Measurements from ENCODE around the gene NSL1.
A peak's percentile ranks its signal among the peaks of the same experiment; 100 is the strongest.

NSL1 gene

GRCh38 chr1:212816567-212817278, 25.1 kb upstream of the NSL1 start:
- Histone ChIP-seq H3K9ac (ENCODE audit: low read length) (no peak overlapping the region), H3K27ac (ENCODE audit: low read length) (no peak overlapping the region), H3K4me3 (ENCODE audit: low read length) (no peak overlapping the region), H3K27me3 (ENCODE audit: control insufficient read depth, insufficient read depth, low read length) (no peaks in the 10 kb centered on the region), H3K9me3 (ENCODE audit: control insufficient read depth, low read depth, low read length) (no peaks in the 10 kb centered on the region), H3K36me3 (ENCODE audit: control insufficient read depth, low read depth, low read length) (no peaks in the 10 kb centered on the region), H3K4me1 (ENCODE audit: control insufficient read depth, low read depth, low read length) (peaks cover 3% of the 10 kb centered on the region)

GRCh38 chr1:212814537-212815334, 23.2 kb upstream of the NSL1 start:
- no peak overlapping the region for H3K27ac ChIP-seq (ENCODE audit: low read length)
- no peaks in the 10 kb centered on the region for H3K27me3 ChIP-seq (ENCODE audit: control insufficient read depth, insufficient read depth, low read length)
- H3K9me3 ChIP-seq (ENCODE audit: control insufficient read depth, low read depth, low read length) = no peaks in the 10 kb centered on the region
- H3K9ac ChIP-seq (ENCODE audit: low read length) = no peak overlapping the region
- peaks cover 3% of the 10 kb centered on the region for H3K4me1 ChIP-seq (ENCODE audit: control insufficient read depth, low read depth, low read length)
- H3K4me3 ChIP-seq (ENCODE audit: low read length) = no peak overlapping the region
- H3K36me3 ChIP-seq (ENCODE audit: control insufficient read depth, low read depth, low read length) = no peaks in the 10 kb centered on the region

DNA sequence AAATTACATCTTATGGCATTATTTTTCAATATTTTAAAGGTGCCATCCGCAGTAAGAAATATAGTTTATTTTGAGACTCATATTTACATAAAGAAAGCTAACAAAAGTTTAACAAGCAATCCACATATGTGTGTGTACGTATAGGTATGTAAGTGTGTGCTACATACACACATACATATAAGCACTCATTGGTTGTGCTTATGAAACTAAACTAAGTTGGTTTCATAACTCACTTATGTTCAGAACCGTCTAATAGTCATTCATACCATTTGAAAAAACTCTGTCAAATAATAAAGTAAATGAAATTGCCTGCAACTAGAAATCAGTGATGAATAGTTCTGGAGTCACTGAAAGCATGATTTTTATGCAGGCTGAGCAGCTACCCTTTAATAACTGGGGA, 14.2 kb upstream of the NSL1 start:
- Histone ChIP-seq H3K4me1 (ENCODE audit: control insufficient read depth, low read depth, low read length) (peaks cover 6% of the 10 kb centered on the region), H3K27me3 (ENCODE audit: control insufficient read depth, insufficient read depth, low read length) (no peaks in the 10 kb centered on the region), H3K9me3 (ENCODE audit: control insufficient read depth, low read depth, low read length) (no peaks in the 10 kb centered on the region), H3K27ac (ENCODE audit: low read length) (no peak overlapping the region), H3K9ac (ENCODE audit: low read length) (no peak overlapping the region), H3K4me3 (ENCODE audit: low read length) (no peak overlapping the region), H3K36me3 (ENCODE audit: control insufficient read depth, low read depth, low read length) (peaks cover 19% of the 10 kb centered on the region)

DNA sequence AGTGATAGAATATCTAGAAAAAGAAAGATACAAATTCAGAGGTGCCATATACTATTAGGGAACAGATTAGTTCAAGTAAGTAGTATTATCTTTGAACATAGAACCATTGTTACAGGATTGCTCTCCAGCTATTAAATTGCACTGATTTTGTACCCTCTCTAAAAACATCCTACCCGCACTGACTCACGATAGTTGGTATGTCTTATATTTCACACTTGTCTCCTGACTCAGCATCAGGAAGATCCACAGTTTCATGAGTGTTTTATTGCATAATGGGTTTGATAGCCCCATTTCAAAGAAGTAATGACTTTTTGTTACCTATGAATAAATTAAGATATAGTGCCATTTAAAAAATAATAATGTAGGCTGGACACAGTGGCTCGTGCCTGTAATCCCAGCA, 6.1 kb upstream of the NSL1 start:
- no peaks in the 10 kb centered on the region for H3K9me3 ChIP-seq (ENCODE audit: control insufficient read depth, low read depth, low read length)
- H3K4me3 ChIP-seq (ENCODE audit: low read length) = no peak overlapping the region
- H3K27ac ChIP-seq (ENCODE audit: low read length) = no peak overlapping the region
- no peak overlapping the region for H3K9ac ChIP-seq (ENCODE audit: low read length)
- peaks cover 6% of the 10 kb centered on the region for H3K4me1 ChIP-seq (ENCODE audit: control insufficient read depth, low read depth, low read length)
- peaks cover 14% of the 10 kb centered on the region for H3K36me3 ChIP-seq (ENCODE audit: control insufficient read depth, low read depth, low read length)
- no peaks in the 10 kb centered on the region for H3K27me3 ChIP-seq (ENCODE audit: control insufficient read depth, insufficient read depth, low read length)

- Histone ChIP-seq H3K27me3 (ENCODE audit: control insufficient read depth, insufficient read depth, low read length) (no peaks in the 10 kb centered on the region), H3K4me1 (ENCODE audit: control insufficient read depth, low read depth, low read length) (no peaks in the 10 kb centered on the region), H3K9me3 (ENCODE audit: control insufficient read depth, low read depth, low read length) (no peaks in the 10 kb centered on the region), H3K4me3 (ENCODE audit: low read length) (no peak overlapping the region), H3K27ac (ENCODE audit: low read length) (no peak overlapping the region), H3K9ac (ENCODE audit: low read length) (no peak overlapping the region), H3K36me3 (ENCODE audit: control insufficient read depth, low read depth, low read length) (peaks cover 14% of the 10 kb centered on the region)
Measured at GRCh38 chr1:212794561-212795014, 3.0 kb upstream of the NSL1 start.

GRCh38 chr1:212792396-212792908, 875 bp upstream of the NSL1 start:
- no peaks in the 10 kb centered on the region for H3K27me3 ChIP-seq (ENCODE audit: control insufficient read depth, insufficient read depth, low read length)
- H3K4me3 ChIP-seq (ENCODE audit: low read length) = peak overlapping the region; percentile 80
- peaks cover 8% of the 10 kb centered on the region for H3K36me3 ChIP-seq (ENCODE audit: control insufficient read depth, low read depth, low read length)
- H3K4me1 ChIP-seq (ENCODE audit: control insufficient read depth, low read depth, low read length) = no peaks in the 10 kb centered on the region
- H3K9me3 ChIP-seq (ENCODE audit: control insufficient read depth, low read depth, low read length) = no peaks in the 10 kb centered on the region
- H3K27ac ChIP-seq (ENCODE audit: low read length) = no peak overlapping the region
- peak overlapping the region; percentile 86 for H3K9ac ChIP-seq (ENCODE audit: low read length)

DNA sequence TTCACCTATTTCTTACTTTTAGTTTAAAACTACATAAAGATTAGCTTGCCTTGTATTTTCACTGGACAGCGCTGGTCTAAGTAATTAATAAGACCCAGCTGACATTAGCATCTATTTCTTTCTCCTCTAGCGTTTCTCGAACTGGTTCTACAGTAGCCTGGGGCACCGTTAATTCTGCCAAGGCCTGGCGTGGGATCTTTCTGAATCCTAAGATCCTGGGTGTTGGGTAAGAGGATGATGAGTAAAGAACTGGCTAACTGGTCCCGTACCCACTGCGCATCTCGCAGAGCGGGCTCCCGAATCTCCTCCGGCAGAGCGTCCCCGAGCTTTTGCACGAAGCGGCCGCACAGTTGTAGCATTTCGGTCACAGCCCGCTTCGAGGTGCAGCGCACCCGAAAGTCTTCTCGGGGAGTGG, 309 bp downstream of the NSL1 start:
- peaks cover 10% of the 10 kb centered on the region for H3K36me3 ChIP-seq (ENCODE audit: control insufficient read depth, low read depth, low read length)
- peak overlapping the region; percentile 77 for H3K27ac ChIP-seq (ENCODE audit: low read length)

DNA sequence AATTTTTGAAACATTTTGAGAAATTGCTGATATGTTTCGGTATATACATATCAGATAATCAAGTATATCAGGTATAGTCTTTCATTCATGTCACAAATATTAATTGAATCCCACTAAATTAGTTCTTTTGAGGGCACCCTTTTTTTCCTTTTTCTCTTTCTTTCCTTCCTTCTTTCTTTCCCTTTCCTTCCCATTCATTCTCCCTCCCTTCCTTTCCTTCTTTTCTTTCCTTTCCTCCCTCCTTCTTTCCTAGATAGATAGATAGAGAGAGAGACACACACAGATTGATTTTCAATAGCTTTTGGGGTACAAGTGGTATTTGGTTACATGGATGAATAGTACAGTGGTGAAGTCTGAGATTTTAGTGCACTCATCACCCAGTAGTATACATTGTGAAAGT, 5.7 kb downstream of the NSL1 start:
- Histone ChIP-seq H3K4me3 (ENCODE audit: low read length) (no peak overlapping the region), H3K27me3 (ENCODE audit: control insufficient read depth, insufficient read depth, low read length) (no peaks in the 10 kb centered on the region), H3K27ac (ENCODE audit: low read length) (no peak overlapping the region), H3K4me1 (ENCODE audit: control insufficient read depth, low read depth, low read length) (no peaks in the 10 kb centered on the region), H3K9ac (ENCODE audit: low read length) (no peak overlapping the region), H3K36me3 (ENCODE audit: control insufficient read depth, low read depth, low read length) (peaks cover 52% of the 10 kb centered on the region), H3K9me3 (ENCODE audit: control insufficient read depth, low read depth, low read length) (peaks cover under 1% of the 10 kb centered on the region)

More for the DNA sequence above, 309 bp downstream of the NSL1 start:
- Histone ChIP-seq H3K9me3 (ENCODE audit: control insufficient read depth, low read depth, low read length) (no peaks in the 10 kb centered on the region), H3K4me1 (ENCODE audit: control insufficient read depth, low read depth, low read length) (no peaks in the 10 kb centered on the region), H3K4me3 (ENCODE audit: low read length) (peak overlapping the region; percentile 80), H3K9ac (ENCODE audit: low read length) (peak overlapping the region; percentile 86), H3K27me3 (ENCODE audit: control insufficient read depth, insufficient read depth, low read length) (no peaks in the 10 kb centered on the region)

- Histone ChIP-seq H3K27me3 (ENCODE audit: control insufficient read depth, insufficient read depth, low read length) (no peaks in the 10 kb centered on the region), H3K4me1 (ENCODE audit: control insufficient read depth, low read depth, low read length) (no peaks in the 10 kb centered on the region), H3K27ac (ENCODE audit: low read length) (no peak overlapping the region), H3K9ac (ENCODE audit: low read length) (no peak overlapping the region), H3K36me3 (ENCODE audit: control insufficient read depth, low read depth, low read length) (peaks cover 55% of the 10 kb centered on the region), H3K4me3 (ENCODE audit: low read length) (no peak overlapping the region), H3K9me3 (ENCODE audit: control insufficient read depth, low read depth, low read length) (peaks cover 3% of the 10 kb centered on the region)
Measured at GRCh38 chr1:212783976-212784375, 7.6 kb downstream of the NSL1 start.

DNA sequence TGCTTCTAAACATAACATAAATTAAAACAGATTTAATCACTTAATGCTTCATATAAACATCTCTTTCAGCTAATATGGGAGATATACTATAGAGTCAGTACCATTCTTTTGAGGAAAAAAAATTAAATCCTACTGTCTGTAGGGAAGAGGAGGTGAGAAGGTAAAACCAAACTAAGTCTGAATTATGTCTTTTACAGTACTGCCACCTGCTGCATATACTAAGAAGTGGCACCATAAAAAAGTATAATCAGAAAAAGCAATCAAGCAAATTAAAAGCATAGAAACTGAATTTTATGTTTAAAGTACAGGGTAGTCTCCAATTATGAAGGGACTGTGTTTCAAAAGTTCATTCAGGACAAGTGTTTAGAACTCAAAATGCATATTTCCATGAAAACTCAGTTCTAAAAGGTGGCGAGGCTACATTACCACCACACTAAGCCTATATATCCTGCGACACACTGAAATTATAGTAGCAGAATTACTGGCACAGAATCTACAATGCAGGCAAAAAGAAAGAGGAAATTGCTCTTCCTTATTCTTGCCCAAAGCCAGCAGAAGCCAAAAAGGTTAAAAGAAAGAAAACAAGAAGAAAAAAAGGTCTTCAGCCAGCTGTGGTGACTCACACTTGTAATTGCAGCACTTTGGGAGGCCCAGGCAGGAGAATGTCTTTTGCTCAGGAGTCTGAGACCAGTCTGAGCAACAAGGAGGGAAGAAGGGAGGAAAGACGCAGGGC, 9.0 kb downstream of the NSL1 start:
- Histone ChIP-seq H3K36me3 (ENCODE audit: control insufficient read depth, low read depth, low read length) (peaks cover 54% of the 10 kb centered on the region), H3K9me3 (ENCODE audit: control insufficient read depth, low read depth, low read length) (peaks cover 3% of the 10 kb centered on the region), H3K27ac (ENCODE audit: low read length) (no peak overlapping the region), H3K27me3 (ENCODE audit: control insufficient read depth, insufficient read depth, low read length) (no peaks in the 10 kb centered on the region), H3K9ac (ENCODE audit: low read length) (no peak overlapping the region), H3K4me1 (ENCODE audit: control insufficient read depth, low read depth, low read length) (no peaks in the 10 kb centered on the region), H3K4me3 (ENCODE audit: low read length) (no peak overlapping the region)

DNA sequence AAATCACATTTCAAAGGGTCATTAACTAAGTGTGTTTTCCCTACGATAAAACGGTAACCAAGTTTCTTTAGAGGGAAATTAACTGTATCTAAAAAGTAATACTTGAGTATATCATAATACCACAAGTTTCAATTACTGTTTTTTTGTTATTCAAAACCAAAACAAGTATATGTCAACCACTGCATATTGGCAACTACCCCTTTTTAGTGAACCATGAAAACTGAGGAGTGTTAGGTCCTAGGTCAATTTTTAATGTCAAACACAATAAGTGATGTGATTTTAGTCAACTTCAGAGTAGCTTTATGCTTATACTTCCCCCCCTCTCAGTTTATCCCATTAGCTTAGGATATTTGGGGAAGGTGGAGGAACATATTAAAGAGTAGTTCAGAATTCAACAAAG, 10.4 kb downstream of the NSL1 start:
- H3K9ac ChIP-seq (ENCODE audit: low read length) = no peak overlapping the region
- H3K27ac ChIP-seq (ENCODE audit: low read length) = no peak overlapping the region
- no peak overlapping the region for H3K4me3 ChIP-seq (ENCODE audit: low read length)
- H3K27me3 ChIP-seq (ENCODE audit: control insufficient read depth, insufficient read depth, low read length) = no peaks in the 10 kb centered on the region
- no peaks in the 10 kb centered on the region for H3K4me1 ChIP-seq (ENCODE audit: control insufficient read depth, low read depth, low read length)
- peaks cover 44% of the 10 kb centered on the region for H3K36me3 ChIP-seq (ENCODE audit: control insufficient read depth, low read depth, low read length)
- H3K9me3 ChIP-seq (ENCODE audit: control insufficient read depth, low read depth, low read length) = peaks cover 3% of the 10 kb centered on the region
